ENCODE measurements around the gene YIF1B.

Gene YIF1B

GRCh38 chr19:38274739-38275138 lies 41.0 kb downstream of the YIF1B start:
- no peak overlapping the region for H3K9ac ChIP-seq (ENCODE audit: low read depth, low read length)
- no peak for DNase-seq
- H4K20me1 ChIP-seq (ENCODE audit: insufficient read depth, low read length) = no peaks in the 10 kb centered on the region
- TF ChIP-seq EZH2 (IDR thresholded peaks at IDR 0.05; ENCODE audit: borderline replicate concordance, low read depth, low read length, severe bottlenecking) (no peak), CTCF (IDR thresholded peaks at IDR 0.05; ENCODE audit: borderline replicate concordance, extremely low read depth, low read length, poor library complexity, severe bottlenecking) (no peak)
- no peaks in the 10 kb centered on the region for H3K27me3 ChIP-seq (ENCODE audit: insufficient read depth, low read length, poor library complexity)
- no peaks in the 10 kb centered on the region for H3K36me3 ChIP-seq (ENCODE audit: insufficient read depth, low read length)
- ATAC-seq (ENCODE audit: insufficient read depth, low read depth) = no peak
- no peak overlapping the region for H3K4me2 ChIP-seq (ENCODE audit: insufficient read depth, low read length)
- H3K79me2 ChIP-seq (ENCODE audit: insufficient read depth, low read length) = no peaks in the 10 kb centered on the region
- no peaks in the 10 kb centered on the region for H3K9me3 ChIP-seq (ENCODE audit: insufficient read depth, low read length, severe bottlenecking)
- H3K4me1 ChIP-seq (ENCODE audit: insufficient read depth, low read length) = no peaks in the 10 kb centered on the region
- H3K27ac ChIP-seq (ENCODE audit: low read length) = no peak overlapping the region
- no peak overlapping the region for H2AFZ ChIP-seq (ENCODE audit: low read depth, low read length)
- H3K4me3 ChIP-seq (ENCODE audit: low read depth in 1 of 2, low read length in 2 of 2) = no peak overlapping the region

- Histone ChIP-seq H3K4me2 (ENCODE audit: insufficient read depth, low read length) (no peak overlapping the region), H3K9ac (ENCODE audit: low read depth, low read length) (no peak overlapping the region), H3K27ac (ENCODE audit: low read length) (no peak overlapping the region), H3K4me3 (ENCODE audit: low read depth in 1 of 2, low read length in 2 of 2) (no peak overlapping the region), H3K9me3 (ENCODE audit: insufficient read depth, low read length, severe bottlenecking) (no peaks in the 10 kb centered on the region), H3K27me3 (ENCODE audit: insufficient read depth, low read length, poor library complexity) (no peaks in the 10 kb centered on the region), H3K4me1 (ENCODE audit: insufficient read depth, low read length) (no peaks in the 10 kb centered on the region), H3K36me3 (ENCODE audit: insufficient read depth, low read length) (no peaks in the 10 kb centered on the region), H4K20me1 (ENCODE audit: insufficient read depth, low read length) (no peaks in the 10 kb centered on the region), H2AFZ (ENCODE audit: low read depth, low read length) (no peak overlapping the region), H3K79me2 (ENCODE audit: insufficient read depth, low read length) (no peaks in the 10 kb centered on the region)
- TF ChIP-seq EZH2 (IDR thresholded peaks at IDR 0.05; ENCODE audit: borderline replicate concordance, low read depth, low read length, severe bottlenecking) (no peak), CTCF (IDR thresholded peaks at IDR 0.05; ENCODE audit: borderline replicate concordance, extremely low read depth, low read length, poor library complexity, severe bottlenecking) (no peak)
- no peak for ATAC-seq (ENCODE audit: insufficient read depth, low read depth)
- no peak for DNase-seq
Measured at GRCh38 chr19:38273499-38273898, 42.2 kb downstream of the YIF1B start.

GRCh38 chr19:38270587-38271167 lies 45.1 kb downstream of the YIF1B start:
- H3K4me1 ChIP-seq (ENCODE audit: insufficient read depth, low read length) = no peaks in the 10 kb centered on the region

More at GRCh38 chr19:38270587-38271167, 45.1 kb downstream of the YIF1B start:
- Histone ChIP-seq H4K20me1 (ENCODE audit: insufficient read depth, low read length) (no peaks in the 10 kb centered on the region), H2AFZ (ENCODE audit: low read depth, low read length) (no peak overlapping the region), H3K9ac (ENCODE audit: low read depth, low read length) (no peak overlapping the region), H3K9me3 (ENCODE audit: insufficient read depth, low read length, severe bottlenecking) (no peaks in the 10 kb centered on the region), H3K4me3 (ENCODE audit: low read depth in 1 of 2, low read length in 2 of 2) (no peak overlapping the region), H3K36me3 (ENCODE audit: insufficient read depth, low read length) (no peaks in the 10 kb centered on the region), H3K79me2 (ENCODE audit: insufficient read depth, low read length) (no peaks in the 10 kb centered on the region), H3K27ac (ENCODE audit: low read length) (no peak overlapping the region), H3K27me3 (ENCODE audit: insufficient read depth, low read length, poor library complexity) (no peaks in the 10 kb centered on the region), H3K4me2 (ENCODE audit: insufficient read depth, low read length) (no peak overlapping the region)
- TF ChIP-seq EZH2 (IDR thresholded peaks at IDR 0.05; ENCODE audit: borderline replicate concordance, low read depth, low read length, severe bottlenecking) (no peak), CTCF (IDR thresholded peaks at IDR 0.05; ENCODE audit: borderline replicate concordance, extremely low read depth, low read length, poor library complexity, severe bottlenecking) (no peak)
- ATAC-seq (ENCODE audit: insufficient read depth, low read depth) (no peak), DNase-seq (no peak)

Measured in DND-41 (cell line).